Uterus (tissue), 2 donors: ENCODE data around the gene WASF1.

Experiments used
- POLR2A ChIP-seq, 2 donors: fragments of 450-650 bp; IDR thresholded peaks; one replicate each; pipeline ENCODE4 v1.6.1; 2016; ENCODE audit warnings: antibody characterized with exemption in 2 of 2, mild to moderate bottlenecking in 1 of 2, moderate library complexity in 1 of 2
- TF ChIP-seq, protein P1 (sequence below), 4 experiments: fragments of 200-600 bp in 2 of 4; fragments of 450-650 bp in 2 of 4; sonication (generic) in 2 of 4; IDR thresholded peaks; one replicate each; pipeline ENCODE4 v1.5.1; 2016 to 2019; ENCODE audit warnings: antibody characterized with exemption in 4 of 4, mild to moderate bottlenecking in 2 of 4, moderate library complexity in 1 of 4

DNA sequence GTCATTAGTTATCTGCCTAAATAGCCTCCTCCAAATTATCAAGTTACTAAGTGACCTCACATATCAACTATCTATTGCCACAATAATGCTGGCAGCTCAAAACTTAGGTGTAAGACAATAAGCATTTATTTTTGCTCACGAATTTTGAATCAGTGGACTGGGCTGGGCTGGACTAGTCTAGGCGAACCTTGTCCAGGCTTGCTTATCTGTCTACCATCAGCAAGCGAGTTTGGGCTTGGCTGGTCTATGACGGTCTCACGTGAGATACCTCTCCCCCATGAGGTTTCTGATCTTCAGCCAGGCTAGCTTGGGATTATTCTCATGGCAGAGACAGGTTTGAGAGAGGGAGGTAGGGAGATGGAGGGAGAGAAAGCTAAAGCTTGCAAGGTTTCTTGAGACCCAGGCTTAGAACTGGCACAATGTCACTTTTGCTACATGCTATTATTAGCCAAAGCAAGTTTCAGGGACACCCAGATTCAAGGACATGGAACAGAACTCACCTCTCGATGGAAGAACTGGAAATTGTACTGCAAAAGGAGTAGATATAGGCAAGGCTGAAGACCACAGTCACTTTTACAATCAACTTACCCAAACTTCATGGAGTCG, 80.9 kb downstream of the WASF1 start:
- TF ChIP-seq POLR2A (IDR thresholded peaks at IDR 0.05): no peak
- TF ChIP-seq, protein P1, sequence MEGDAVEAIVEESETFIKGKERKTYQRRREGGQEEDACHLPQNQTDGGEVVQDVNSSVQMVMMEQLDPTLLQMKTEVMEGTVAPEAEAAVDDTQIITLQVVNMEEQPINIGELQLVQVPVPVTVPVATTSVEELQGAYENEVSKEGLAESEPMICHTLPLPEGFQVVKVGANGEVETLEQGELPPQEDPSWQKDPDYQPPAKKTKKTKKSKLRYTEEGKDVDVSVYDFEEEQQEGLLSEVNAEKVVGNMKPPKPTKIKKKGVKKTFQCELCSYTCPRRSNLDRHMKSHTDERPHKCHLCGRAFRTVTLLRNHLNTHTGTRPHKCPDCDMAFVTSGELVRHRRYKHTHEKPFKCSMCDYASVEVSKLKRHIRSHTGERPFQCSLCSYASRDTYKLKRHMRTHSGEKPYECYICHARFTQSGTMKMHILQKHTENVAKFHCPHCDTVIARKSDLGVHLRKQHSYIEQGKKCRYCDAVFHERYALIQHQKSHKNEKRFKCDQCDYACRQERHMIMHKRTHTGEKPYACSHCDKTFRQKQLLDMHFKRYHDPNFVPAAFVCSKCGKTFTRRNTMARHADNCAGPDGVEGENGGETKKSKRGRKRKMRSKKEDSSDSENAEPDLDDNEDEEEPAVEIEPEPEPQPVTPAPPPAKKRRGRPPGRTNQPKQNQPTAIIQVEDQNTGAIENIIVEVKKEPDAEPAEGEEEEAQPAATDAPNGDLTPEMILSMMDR (IDR thresholded peaks at IDR 0.05): no peak
